Kidney (tissue), 14 donors: ENCODE measurements around the gene TMED5. TPM values are rescaled to one million over a fixed set of nuclear protein-coding genes. Genes with fewer than 3 reads are reported as not detected.

ENCODE experiments used
- DNase-seq, 5 donors: peaks; one replicate each; pipeline ENCODE4 v3.0.0-alpha.2; 2013 to 2020
- FAIRE-seq: peaks from 2 replicates; lab custom pipeline; 2012; peaks lifted over from hg19 to GRCh38; lab: Jason Lieb, UNC
- H3K27ac ChIP-seq, 2 donors: one replicate each; pipeline ENCODE4 v1.7.0; 2013; ENCODE audit warnings: low read depth in 2 of 2, low read length in 2 of 2, inconsistent platforms in 1 of 2
- H3K27me3 ChIP-seq: one replicate; pipeline ENCODE4 v1.7.1; 2013; ENCODE audit warnings: low read length, inconsistent platforms; ENCODE audit not compliant: control insufficient read depth, insufficient read depth
- H3K36me3 ChIP-seq, 3 donors: one replicate each; pipeline versions ENCODE4 v1.7.0 to v1.7.1; 2013; ENCODE audit warnings: low read length in 3 of 3, control low read depth in 1 of 3, inconsistent platforms in 1 of 3; ENCODE audit not compliant: insufficient read depth in 3 of 3, control insufficient read depth in 2 of 3
- H3K4me1 ChIP-seq, 3 donors: one replicate each; pipeline versions ENCODE4 v1.7.0 to v1.7.1; 2013; ENCODE audit warnings: low read length in 3 of 3, inconsistent platforms in 1 of 3, low read depth in 1 of 3; ENCODE audit not compliant: control insufficient read depth in 2 of 3, insufficient read depth in 2 of 3
- H3K4me3 ChIP-seq, 3 donors: one replicate each; pipeline versions ENCODE4 v1.7.0 to v1.8.1; 2013; ENCODE audit warnings: low read length in 3 of 3, control low read depth in 1 of 3, inconsistent platforms in 1 of 3
- H3K9ac ChIP-seq, 3 donors: one replicate each; pipeline versions ENCODE4 v1.7.0 to v1.7.1; 2013; ENCODE audit warnings: low read length in 3 of 3, control low read depth in 1 of 3, inconsistent platforms in 1 of 3
- H3K9me3 ChIP-seq, 3 donors: one replicate each; pipeline versions ENCODE4 v1.7.0 to v1.7.1; 2013; ENCODE audit warnings: low read length in 3 of 3, control low read depth in 1 of 3, inconsistent platforms in 1 of 3; ENCODE audit not compliant: control insufficient read depth in 2 of 3, insufficient read depth in 1 of 3
- intact Hi-C: fragments of 100-400 bp; cut with DNase I; formaldehyde crosslinking; loops from one replicate; pipeline ENCODE4 v1.11.1; 2022
- polyA plus RNA-seq: library from polyadenylated mRNA; stranded (reverse); fragments of 350-450 nt; fragmentation: Illumina TruSeq; extraction: RNeasy Lipid Tissue Mini Kit (QIAGEN cat#74804); gene quantifications from one replicate; pipeline ENCODE4 v1.2.3, GENCODE V29; 2014; ENCODE audit warnings: low read depth, low replicate concordance; ENCODE audit not compliant: insufficient read depth
- total RNA-seq: library from RNA; stranded (reverse); fragmentation: NEBNext Ultra II Directional; extraction: Animal tissue kit (Norgen Biotek cat#: 25700); gene quantifications from one replicate; pipeline ENCODE4 v1.2.1, GENCODE V29; 2021
- TF ChIP-seq, protein P1 (sequence below): IDR thresholded peaks from 3 replicates; pipeline ENCODE4 v1.5.1; 2012; ENCODE audit warnings: mild to moderate bottlenecking, moderate library complexity, borderline replicate concordance; ENCODE audit not compliant: insufficient read depth; ENCODE audit errors: extremely low read depth
- donor health status: control.
- donor health status: control.
- donor health status: control.
- donor health status: control.
- donor health status: control.
- donor health status: DM: yes; HTN: yes; CAD: no.
- donor health status: Normal renal cell carcinoma (clear cell type).

TMED5 gene
- total and polyA plus RNA-seq, 2 donors from 2014 or later = 45.3 to 55.2 TPM

DNA sequence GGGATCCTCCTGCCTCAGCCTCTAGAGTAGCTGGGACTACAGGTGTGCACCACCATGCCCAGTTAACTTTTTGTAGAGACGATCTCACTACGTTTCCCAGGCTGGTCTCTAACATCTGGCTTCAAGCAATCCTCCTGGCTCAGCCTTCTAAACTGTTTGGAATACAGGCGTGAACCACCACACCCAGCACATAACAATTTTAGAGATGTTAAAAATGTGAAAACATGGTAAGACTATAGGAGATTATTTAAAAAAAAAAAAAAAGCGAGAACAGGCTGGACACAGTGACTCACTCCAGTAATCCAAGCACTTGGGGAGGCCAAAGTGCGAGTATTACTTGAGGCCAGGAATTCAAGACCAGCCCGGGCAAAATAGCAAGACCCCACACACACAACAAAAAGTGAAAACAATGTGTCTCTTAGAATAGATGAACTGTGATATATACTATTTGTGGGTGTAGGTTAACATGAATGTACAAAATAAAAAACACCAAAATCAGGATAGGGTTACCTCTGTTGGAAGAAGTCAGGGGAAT lies 19.9 kb upstream of the TMED5 start:
- Histone ChIP-seq H3K4me3 (no peak overlapping the region), H3K4me1 (no peaks in the 10 kb centered on the region), H3K27ac (no peak overlapping the region), H3K9me3 (no peaks in the 10 kb centered on the region), H3K36me3 (no peaks in the 10 kb centered on the region), H3K27me3 (no peaks in the 10 kb centered on the region), H3K9ac (no peak overlapping the region)
- FAIRE-seq (no peak), DNase-seq (no peak)
- TF ChIP-seq, protein P1, sequence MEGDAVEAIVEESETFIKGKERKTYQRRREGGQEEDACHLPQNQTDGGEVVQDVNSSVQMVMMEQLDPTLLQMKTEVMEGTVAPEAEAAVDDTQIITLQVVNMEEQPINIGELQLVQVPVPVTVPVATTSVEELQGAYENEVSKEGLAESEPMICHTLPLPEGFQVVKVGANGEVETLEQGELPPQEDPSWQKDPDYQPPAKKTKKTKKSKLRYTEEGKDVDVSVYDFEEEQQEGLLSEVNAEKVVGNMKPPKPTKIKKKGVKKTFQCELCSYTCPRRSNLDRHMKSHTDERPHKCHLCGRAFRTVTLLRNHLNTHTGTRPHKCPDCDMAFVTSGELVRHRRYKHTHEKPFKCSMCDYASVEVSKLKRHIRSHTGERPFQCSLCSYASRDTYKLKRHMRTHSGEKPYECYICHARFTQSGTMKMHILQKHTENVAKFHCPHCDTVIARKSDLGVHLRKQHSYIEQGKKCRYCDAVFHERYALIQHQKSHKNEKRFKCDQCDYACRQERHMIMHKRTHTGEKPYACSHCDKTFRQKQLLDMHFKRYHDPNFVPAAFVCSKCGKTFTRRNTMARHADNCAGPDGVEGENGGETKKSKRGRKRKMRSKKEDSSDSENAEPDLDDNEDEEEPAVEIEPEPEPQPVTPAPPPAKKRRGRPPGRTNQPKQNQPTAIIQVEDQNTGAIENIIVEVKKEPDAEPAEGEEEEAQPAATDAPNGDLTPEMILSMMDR = no peak
- intact Hi-C loops = no loop called here

DNA sequence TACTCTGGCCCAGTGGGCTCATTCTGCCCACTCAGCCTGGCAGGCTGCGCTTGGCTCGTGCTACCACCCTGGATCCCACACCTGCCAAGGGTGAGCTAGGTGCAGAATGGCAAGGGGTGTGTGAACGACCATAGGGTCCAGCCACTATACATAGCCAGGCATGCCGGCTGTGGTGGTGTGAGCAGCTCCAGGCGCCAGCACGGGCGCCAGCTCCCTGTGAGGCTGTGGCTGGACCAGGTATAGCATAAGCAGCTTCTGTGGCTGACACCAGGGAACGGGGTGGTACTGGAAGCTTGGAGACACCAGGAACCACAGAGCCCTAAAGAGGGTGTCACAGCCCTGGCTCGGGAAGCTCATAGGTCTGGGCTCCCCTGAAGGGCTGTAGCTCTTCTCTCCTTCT lies 18.9 kb upstream of the TMED5 start:
- Histone ChIP-seq H3K36me3 (no peaks in the 10 kb centered on the region), H3K27ac (no peak overlapping the region), H3K9ac (no peak overlapping the region), H3K27me3 (no peaks in the 10 kb centered on the region), H3K9me3 (no peaks in the 10 kb centered on the region), H3K4me1 (no peaks in the 10 kb centered on the region), H3K4me3 (no peak overlapping the region)
- TF ChIP-seq, protein P1 = no peak
- intact Hi-C loops = no loop called here
- FAIRE-seq (no peak), DNase-seq (no peak)

DNA sequence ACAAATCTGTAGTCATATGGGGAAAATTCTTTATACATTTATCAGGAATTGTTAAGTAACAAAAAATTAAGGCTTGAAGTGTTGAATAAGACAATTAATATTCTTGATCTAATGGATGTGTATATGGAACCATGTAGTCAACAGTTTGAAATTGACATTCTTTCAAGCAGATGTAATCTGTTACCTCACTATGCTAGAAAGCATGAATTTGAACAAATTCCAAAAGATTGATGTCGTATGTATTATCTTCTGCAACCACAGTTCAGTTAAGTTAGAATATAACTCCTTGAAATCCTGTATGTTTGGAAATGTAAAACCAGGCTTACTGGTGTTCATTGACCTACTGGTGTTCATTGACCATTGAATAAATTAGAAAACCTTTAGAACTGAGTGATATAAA lies 16.4 kb upstream of the TMED5 start:
- intact Hi-C loops = no loop called here
- Histone ChIP-seq H3K36me3 (no peaks in the 10 kb centered on the region), H3K4me3 (no peak overlapping the region), H3K27ac (no peak overlapping the region), H3K9ac (no peak overlapping the region), H3K4me1 (no peaks in the 10 kb centered on the region), H3K9me3 (no peaks in the 10 kb centered on the region), H3K27me3 (no peaks in the 10 kb centered on the region)
- DNase-seq (no peak), FAIRE-seq (no peak)
- TF ChIP-seq, protein P1 = no peak
